Fibroblast of mammary gland (primary cell): ENCODE measurements around the gene TAF12.
A peak's percentile ranks its signal among the peaks of the same experiment; 100 is the strongest.
"Not testable (repeated sequence)": the region's sequence is repeated elsewhere in the genome, so short reads cannot be mapped to it uniquely, and the experiment has no call there.

Source experiments
- DNase-seq: peaks from one replicate; pipeline ENCODE4 v3.0.0-alpha.2; 2010; ENCODE audit warnings: low read depth
- H3K4me3 ChIP-seq: 2 replicates; pipeline ENCODE4 v1.5.1; 2011; ENCODE audit warnings: low read depth, mild to moderate bottlenecking, low read length, moderate library complexity; ENCODE audit not compliant: control insufficient read depth
- TF ChIP-seq, protein P1 (sequence below): conservative IDR thresholded peaks from 2 replicates; pipeline ENCODE4 v1.5.1; 2011; ENCODE audit warnings: low read depth, low read length, inconsistent platforms; ENCODE audit not compliant: control insufficient read depth, insufficient read depth

The TAF12 gene

DNA sequence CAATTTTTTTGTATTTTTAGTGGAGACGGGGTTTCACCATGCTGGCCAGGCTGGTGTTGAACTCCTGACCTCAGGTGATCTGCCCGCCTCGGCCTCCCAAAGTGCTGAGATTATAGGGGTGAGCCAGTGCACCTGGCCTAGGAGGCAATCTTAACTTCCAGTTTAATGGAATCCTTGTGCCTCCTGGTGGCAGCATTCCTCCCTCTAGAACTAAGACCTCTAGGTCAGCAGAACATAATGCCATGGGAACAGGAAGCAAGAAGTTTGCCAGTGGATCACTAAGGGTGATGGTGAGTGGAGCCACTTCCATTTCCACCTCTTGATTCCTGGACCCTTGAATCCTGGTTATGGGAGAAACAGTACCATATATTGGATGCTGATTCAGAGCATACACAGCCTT is 11.0 kb upstream of the TAF12 start:
- TF ChIP-seq, protein P1, sequence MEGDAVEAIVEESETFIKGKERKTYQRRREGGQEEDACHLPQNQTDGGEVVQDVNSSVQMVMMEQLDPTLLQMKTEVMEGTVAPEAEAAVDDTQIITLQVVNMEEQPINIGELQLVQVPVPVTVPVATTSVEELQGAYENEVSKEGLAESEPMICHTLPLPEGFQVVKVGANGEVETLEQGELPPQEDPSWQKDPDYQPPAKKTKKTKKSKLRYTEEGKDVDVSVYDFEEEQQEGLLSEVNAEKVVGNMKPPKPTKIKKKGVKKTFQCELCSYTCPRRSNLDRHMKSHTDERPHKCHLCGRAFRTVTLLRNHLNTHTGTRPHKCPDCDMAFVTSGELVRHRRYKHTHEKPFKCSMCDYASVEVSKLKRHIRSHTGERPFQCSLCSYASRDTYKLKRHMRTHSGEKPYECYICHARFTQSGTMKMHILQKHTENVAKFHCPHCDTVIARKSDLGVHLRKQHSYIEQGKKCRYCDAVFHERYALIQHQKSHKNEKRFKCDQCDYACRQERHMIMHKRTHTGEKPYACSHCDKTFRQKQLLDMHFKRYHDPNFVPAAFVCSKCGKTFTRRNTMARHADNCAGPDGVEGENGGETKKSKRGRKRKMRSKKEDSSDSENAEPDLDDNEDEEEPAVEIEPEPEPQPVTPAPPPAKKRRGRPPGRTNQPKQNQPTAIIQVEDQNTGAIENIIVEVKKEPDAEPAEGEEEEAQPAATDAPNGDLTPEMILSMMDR: peak; percentile 26
- H3K4me3 ChIP-seq: not testable (repeated sequence)
- DNase-seq: peak; percentile 47

DNA sequence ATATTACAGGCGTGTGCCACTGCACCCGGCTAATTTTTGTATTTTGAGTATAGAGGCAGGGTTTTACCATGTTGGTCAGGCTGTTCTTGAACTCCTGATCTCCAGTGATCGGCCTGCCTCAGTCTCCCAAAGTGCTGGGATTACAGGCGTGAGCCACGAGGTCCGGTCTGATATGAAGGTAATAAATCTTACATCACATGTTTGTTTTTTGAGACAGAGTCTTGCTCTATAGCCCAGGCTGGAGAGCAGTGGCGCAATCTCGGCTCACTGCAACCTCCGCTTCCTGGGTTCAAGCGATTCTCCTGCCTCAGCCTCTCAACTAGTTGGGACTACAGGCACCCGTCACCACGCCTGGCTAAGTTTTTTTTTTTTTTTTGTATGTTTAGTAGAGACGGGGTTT is 10.2 kb upstream of the TAF12 start:
- not testable (repeated sequence) for DNase-seq, H3K4me3 ChIP-seq

DNA sequence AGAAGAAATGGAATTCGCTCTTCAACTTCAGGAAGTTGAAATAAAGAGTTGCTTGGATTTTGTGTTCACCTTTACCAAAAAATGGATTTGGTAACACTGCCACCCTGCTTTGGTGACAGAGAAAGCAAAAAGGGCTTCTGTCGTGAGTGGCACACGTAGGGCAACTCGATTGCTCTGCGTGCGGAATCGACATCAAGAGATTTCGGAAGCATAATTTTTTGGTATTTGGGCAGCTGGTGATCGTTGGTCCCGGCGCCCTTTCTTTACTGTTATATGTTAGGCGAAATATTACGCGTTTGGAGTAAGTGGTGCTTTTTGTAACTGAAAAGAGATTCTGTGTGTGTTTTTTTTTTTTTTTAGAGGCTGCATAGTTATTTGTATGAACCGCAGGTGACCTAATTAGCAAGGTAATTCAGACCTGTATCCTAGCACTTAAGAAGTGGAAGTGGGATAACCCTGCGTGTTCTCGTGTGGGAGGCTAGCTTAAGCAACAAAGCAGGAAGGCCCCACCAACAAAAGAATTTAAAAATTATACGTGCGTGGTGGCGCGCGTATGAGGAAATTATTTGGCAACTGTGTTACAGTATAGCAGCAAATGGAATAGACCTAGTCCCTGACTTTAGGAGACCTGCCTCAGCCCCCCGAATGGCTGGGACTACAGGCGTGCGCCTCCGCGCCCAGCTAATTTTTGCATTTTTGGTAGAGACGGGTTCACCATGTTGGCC is 5.8 kb upstream of the TAF12 start, which contains the start of gene RNU11:
TSS of gene RNU11 (plus strand) at position 127 of the 725 bp plus-strand sequence.
- H3K4me3 ChIP-seq: peak within 1 kb of the TSS; percentile 36
- peak; percentile 97 for DNase-seq
- TF ChIP-seq, protein P1: no peak

DNA sequence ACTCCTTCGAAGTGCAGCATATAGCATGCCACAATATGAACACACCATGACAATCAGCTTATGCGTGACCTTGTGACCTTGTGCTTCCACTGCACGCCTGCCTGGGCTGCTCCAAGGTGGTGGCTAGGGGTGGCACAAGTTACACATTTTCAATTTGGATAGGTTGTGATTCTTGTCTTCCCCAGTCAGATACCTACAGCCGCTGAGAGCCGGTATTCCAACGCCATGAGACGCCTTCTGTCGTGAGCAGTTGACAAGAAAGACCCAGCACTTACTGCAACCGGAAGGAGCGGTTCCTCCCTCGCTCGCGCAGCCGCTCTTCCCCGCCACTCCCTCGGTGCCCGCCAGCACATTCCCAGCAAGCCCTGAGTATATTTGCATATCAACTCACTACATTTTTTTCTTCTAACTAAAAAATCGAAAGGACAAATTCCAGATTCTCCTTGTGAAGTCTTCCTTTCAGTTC is 5.2 kb upstream of the TAF12 start:
- TF ChIP-seq, protein P1: no peak
- DNase-seq: peak; percentile 89
- peak overlapping the region; percentile 19 for H3K4me3 ChIP-seq

DNA sequence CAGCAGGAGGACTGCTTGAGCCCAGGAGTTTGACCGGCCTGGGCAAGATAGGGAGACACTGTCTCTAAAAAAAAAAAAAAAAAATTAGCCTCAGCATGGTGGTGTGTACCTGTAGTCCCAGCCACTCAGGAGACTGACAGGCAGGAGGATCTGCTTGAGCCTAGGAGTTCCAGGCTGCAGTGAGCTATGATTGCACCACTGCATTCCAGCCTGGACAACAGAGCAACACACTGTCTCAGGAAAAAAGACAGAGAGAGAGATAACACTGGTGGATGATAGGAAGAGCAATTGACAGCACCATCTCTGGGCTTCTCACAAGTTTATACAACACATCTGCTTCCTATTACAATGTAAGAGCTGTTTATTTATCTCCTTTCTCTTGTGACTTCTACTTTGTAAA is 3.2 kb upstream of the TAF12 start:
- TF ChIP-seq, protein P1: no peak
- peak; percentile 43 for DNase-seq
- no peak overlapping the region for H3K4me3 ChIP-seq

DNA sequence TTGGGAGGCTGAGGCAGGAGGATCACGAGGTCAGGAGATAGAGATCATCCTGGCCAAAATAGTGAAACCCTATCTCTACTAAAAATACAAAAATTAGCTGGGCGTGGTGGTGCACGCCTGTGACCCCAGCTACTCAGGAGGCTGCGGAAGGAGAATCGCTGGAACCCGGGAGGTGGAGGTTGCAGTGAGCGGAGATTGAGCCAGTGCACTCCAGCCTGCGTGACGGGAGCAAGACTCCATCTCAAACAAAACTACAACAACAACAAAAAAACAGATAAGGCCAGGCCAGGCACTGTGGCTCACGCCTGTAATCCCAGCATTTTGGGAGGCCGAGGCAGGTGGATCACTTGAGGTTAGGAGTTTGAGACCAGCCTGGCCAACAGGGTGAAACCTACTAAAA is 2.5 kb upstream of the TAF12 start:
- DNase-seq, H3K4me3 ChIP-seq: not testable (repeated sequence)

DNA sequence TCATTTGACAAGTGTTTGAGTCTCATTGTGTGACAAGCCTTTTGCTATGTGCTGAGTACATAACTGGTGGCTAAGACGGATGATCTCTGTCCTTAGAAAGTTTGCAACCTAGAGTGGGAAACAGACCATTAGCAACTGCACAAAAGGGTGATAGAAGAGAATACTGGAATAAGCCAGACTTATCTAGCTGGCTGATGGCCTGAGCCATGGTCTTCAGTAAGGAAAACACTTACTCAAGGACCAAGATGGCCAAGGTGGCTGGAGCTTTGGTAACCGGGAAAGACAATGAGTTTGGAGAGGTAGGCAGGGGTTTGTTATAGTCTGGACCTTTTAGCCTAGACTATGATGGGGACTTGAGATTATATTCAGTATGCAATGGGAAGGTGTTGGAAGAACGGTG is 1.6 kb upstream of the TAF12 start:
- H3K4me3 ChIP-seq: no peak overlapping the region
- TF ChIP-seq, protein P1: no peak
- DNase-seq: no peak
